Measurements from ENCODE around the gene ZNF654. TPM values are rescaled to one million over a fixed set of nuclear protein-coding genes. Genes with fewer than 3 reads are reported as not detected.

The ZNF654 gene
- total RNA-seq, 1 experiment from 2014 or later = 6.8 TPM

GRCh38 chr3:88061746-88062145 is 2.7 kb downstream of the ZNF654 start:
- H3K9me3 Mint-ChIP-seq (ENCODE audit: unreplicated experiment) = no peaks in the 10 kb centered on the region
- H3K36me3 Mint-ChIP-seq (ENCODE audit: insufficient read depth, unreplicated experiment) = peaks cover 13% of the 10 kb centered on the region
- no peak overlapping the region for H3K4me3 ChIP-seq (ENCODE audit: low read depth, low read length)
- no peaks in the 10 kb centered on the region for H3K36me3 ChIP-seq (ENCODE audit: control insufficient read depth, insufficient read depth, low read length)
- CTCF ChIA-PET = no interaction called here
- peaks cover 6% of the 10 kb centered on the region for H3K4me1 Mint-ChIP-seq (ENCODE audit: low read depth, unreplicated experiment)
- H3K4me3 Mint-ChIP-seq (ENCODE audit: unreplicated experiment) = no peak overlapping the region
- no TSS peak for BruUV-seq (replicated peaks)
- H3K4me1 ChIP-seq = 0 out of 2 replicates have a peak, but pooled peaks cover 11% of the 10 kb centered on the region
- TF ChIP-seq CTCF (IDR thresholded peaks at IDR 0.05; ENCODE audit: insufficient read depth in 1 of 2, low read depth in 1 of 2, low read length in 1 of 2, severe bottlenecking in 1 of 2, unreplicated experiment in 1 of 2) = no peak
- H3K27me3 ChIP-seq (replicated peaks; ENCODE audit: control insufficient read depth, insufficient read depth, low read length) = no peaks in the 10 kb centered on the region
- no peaks in the 10 kb centered on the region for H3K9me3 ChIP-seq
- POLR2A ChIA-PET = no interaction called here
- intact Hi-C loops (cut with micrococcal nuclease; ENCODE audit: unreplicated experiment) = no loop called here
- H3K27ac Mint-ChIP-seq (ENCODE audit: unreplicated experiment) = no peak overlapping the region
- no peaks in the 10 kb centered on the region for H3K27me3 Mint-ChIP-seq (ENCODE audit: insufficient read depth, unreplicated experiment)
- no peak for DNase-seq

GRCh38 chr3:88075072-88075471 is 16.0 kb downstream of the ZNF654 start:
- Mint-ChIP-seq H3K9me3 (ENCODE audit: unreplicated experiment) (no peaks in the 10 kb centered on the region), H3K36me3 (ENCODE audit: insufficient read depth, unreplicated experiment) (no peaks in the 10 kb centered on the region), H3K27ac (ENCODE audit: unreplicated experiment) (no peak overlapping the region), H3K27me3 (ENCODE audit: insufficient read depth, unreplicated experiment) (no peaks in the 10 kb centered on the region), H3K4me1 (ENCODE audit: low read depth, unreplicated experiment) (peaks cover 14% of the 10 kb centered on the region), H3K4me3 (ENCODE audit: unreplicated experiment) (no peak overlapping the region)
- Histone ChIP-seq H3K9me3 (no peaks in the 10 kb centered on the region), H3K27me3 (replicated peaks; ENCODE audit: control insufficient read depth, insufficient read depth, low read length) (no peaks in the 10 kb centered on the region), H3K4me3 (ENCODE audit: low read depth, low read length) (no peak overlapping the region), H3K4me1 (no peaks in the 10 kb centered on the region), H3K36me3 (ENCODE audit: control insufficient read depth, insufficient read depth, low read length) (no peaks in the 10 kb centered on the region)
- CTCF ChIA-PET = no interaction called here
- intact Hi-C loops (cut with micrococcal nuclease; ENCODE audit: unreplicated experiment) = no loop called here
- POLR2A ChIA-PET = interaction anchor here (1.0 kb wide), 1 partner anchor 22 kb away, joined by 3 read pairs; no protein-coding TSS in a partner anchor
- BruUV-seq (replicated peaks) = no TSS peak
- DNase-seq = no peak
- no peak for TF ChIP-seq CTCF (IDR thresholded peaks at IDR 0.05; ENCODE audit: insufficient read depth in 1 of 2, low read depth in 1 of 2, low read length in 1 of 2, severe bottlenecking in 1 of 2, unreplicated experiment in 1 of 2)

- TF ChIP-seq CTCF (IDR thresholded peaks at IDR 0.05; ENCODE audit: insufficient read depth in 1 of 2, low read depth in 1 of 2, low read length in 1 of 2, severe bottlenecking in 1 of 2, unreplicated experiment in 1 of 2) = no peak
- Mint-ChIP-seq H3K4me3 (ENCODE audit: unreplicated experiment) (no peak overlapping the region), H3K9me3 (ENCODE audit: unreplicated experiment) (no peaks in the 10 kb centered on the region), H3K36me3 (ENCODE audit: insufficient read depth, unreplicated experiment) (no peaks in the 10 kb centered on the region), H3K4me1 (ENCODE audit: low read depth, unreplicated experiment) (peaks cover 14% of the 10 kb centered on the region), H3K27ac (ENCODE audit: unreplicated experiment) (no peak overlapping the region), H3K27me3 (ENCODE audit: insufficient read depth, unreplicated experiment) (no peaks in the 10 kb centered on the region)
- ChIA-PET POLR2A (interaction anchor here (1.0 kb wide), 1 partner anchor 23 kb away, joined by 3 read pairs; no protein-coding TSS in a partner anchor), CTCF (no interaction called here)
- Histone ChIP-seq H3K4me3 (ENCODE audit: low read depth, low read length) (no peak overlapping the region), H3K36me3 (ENCODE audit: control insufficient read depth, insufficient read depth, low read length) (no peaks in the 10 kb centered on the region), H3K9me3 (no peaks in the 10 kb centered on the region), H3K4me1 (no peaks in the 10 kb centered on the region), H3K27me3 (replicated peaks; ENCODE audit: control insufficient read depth, insufficient read depth, low read length) (no peaks in the 10 kb centered on the region)
- no peak for DNase-seq
- intact Hi-C loops (cut with micrococcal nuclease; ENCODE audit: unreplicated experiment) = no loop called here
- BruUV-seq (replicated peaks) = no TSS peak
These were observed 16.4 kb downstream of the ZNF654 start for GRCh38 chr3:88075497-88075896.
